A172 (cell line): ENCODE results near the gene STARD13. TPM values are rescaled to one million over a fixed set of nuclear protein-coding genes. Genes with fewer than 3 reads are reported as not detected.

Experiments used
- DNase-seq: peaks from one replicate; pipeline ENCODE4 v3.0.0-alpha.2; 2015; ENCODE audit warnings: low spot score
- total RNA-seq: library from RNA; depleted of rRNA; stranded (reverse); fragments of >200 nt; shearing (Covaris generic); gene quantifications from 2 replicates; pipeline ENCODE4 v1.2.3, GENCODE V29; 2014

The STARD13 gene
- total RNA-seq, 1 experiment from 2014 or later = 8.3 TPM

DNA sequence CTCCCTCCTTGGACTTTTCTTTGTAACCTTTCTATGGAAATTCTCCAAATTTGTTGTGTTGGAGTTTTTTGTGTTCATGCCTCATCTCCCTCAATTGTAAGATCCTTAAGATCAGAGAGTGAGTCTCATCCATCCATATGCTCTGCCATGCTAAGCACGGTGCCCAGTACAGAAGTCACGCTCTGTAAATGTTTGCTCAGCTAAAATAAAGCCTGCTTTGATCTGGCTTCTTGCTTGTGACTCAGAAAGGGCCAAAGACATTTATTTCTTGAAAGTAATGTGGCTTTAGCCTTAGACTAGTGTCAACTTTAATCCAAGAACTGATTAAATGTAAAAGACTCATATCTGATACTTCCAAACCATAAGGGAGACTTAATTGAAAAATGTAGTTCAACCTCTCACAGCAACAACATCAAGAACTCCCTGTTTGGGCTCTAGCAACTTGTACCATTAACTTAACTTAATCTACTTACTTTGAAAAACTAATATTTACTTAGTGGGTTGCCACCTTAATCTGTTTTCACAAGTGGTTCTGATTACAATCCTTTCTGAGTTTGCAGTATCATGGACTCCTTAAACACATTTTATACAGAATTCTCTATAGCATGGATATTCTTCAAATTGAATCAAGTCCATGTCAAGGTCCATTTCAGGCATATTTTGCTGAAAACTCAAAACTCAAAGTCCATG lies 169.1 kb downstream of the STARD13 start:
- no peak for DNase-seq

- DNase-seq = no peak
Observed at GRCh38 chr13:33115274-33115673, 170.3 kb downstream of the STARD13 start.

DNA sequence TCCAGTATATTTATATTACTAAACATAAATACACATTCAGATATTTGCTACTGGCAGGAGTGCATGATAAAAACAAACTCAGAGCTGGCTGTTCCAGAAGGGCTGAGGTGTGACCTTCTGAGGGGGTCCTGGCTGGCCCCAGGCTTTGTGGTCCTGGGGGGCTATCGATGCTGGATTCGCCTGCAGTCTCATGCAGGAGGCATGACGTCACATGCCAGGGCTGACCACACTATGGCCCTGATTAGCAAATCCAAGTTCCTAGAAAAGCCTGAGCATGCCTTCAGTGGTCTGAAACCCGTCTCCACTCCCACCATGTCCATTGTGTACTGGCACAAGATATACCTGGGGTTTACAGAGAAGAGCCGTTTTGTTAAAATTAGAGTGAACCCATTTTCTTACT lies 171.4 kb downstream of the STARD13 start:
- no peak for DNase-seq

DNA sequence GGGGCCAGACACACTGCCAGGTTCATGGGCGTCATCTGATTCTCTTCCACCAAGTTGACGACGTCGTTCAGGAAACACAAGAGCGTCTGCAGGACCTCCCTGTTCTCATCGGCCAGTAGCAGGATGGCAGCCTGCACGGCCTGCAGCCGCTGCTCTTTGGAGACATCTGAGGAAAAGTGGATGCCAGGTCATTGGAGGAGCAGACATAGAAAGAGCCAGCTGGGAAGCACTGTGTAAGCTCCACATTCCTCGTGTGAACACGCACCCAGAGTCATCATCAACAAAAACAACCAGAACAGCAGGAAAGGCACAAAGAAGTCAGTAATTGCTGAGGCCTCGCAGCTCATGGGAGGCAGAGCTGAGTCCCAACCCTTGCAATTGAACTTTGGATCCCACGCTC lies 172.8 kb downstream of the STARD13 start:
- DNase-seq = no peak

GRCh38 chr13:33111414-33112110 lies 174.0 kb downstream of the STARD13 start:
- no peak for DNase-seq

- DNase-seq = no peak
Observed at GRCh38 chr13:33110713-33111413, 174.7 kb downstream of the STARD13 start.

GRCh38 chr13:33110386-33110712 lies 175.2 kb downstream of the STARD13 start:
- DNase-seq = no peak

GRCh38 chr13:33109801-33110200 lies 175.8 kb downstream of the STARD13 start:
- no peak for DNase-seq

- DNase-seq = no peak
Observed at GRCh38 chr13:33109271-33109697, 176.3 kb downstream of the STARD13 start.

DNA sequence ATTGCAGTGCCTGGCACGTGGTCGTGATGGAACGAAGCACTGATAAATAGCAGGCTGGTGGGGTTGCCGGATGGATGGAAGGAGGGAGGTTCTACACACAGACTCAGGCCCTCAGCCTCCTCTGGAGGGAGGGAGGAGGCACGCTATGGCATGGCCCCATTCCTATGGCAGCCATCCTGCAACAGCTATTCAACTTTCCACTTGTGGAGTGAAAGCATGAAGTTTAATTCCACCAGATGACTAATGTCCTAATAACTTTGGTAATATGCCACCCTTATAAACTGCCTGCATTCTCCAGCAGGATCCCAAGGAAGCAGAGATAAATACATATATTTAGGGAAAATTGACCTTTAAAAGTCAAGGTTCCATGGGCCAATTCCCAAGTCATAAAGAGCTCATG lies 176.9 kb downstream of the STARD13 start:
- DNase-seq = no peak

DNA sequence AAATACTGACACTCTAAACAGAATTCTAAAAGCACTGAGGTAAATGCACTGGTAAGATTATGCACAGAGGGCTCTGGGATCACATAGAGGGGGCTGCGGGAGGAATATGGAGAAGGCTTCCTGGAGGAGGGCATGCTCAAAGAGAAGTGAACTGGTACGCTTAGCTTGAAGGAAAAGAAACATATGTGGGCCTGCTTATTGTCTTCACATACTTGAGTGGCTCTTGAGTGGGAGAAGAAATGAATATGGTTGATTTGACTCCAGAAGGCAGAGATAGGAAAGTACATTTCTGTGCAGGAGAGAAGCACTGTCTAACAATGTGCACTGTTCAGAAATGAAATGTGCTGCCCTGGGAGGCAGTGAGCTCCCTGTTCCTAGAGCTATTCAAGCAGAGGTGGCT lies 178.2 kb downstream of the STARD13 start:
- DNase-seq = no peak

- DNase-seq = no peak
Observed at GRCh38 chr13:33106656-33107360, 178.7 kb downstream of the STARD13 start.

GRCh38 chr13:33105387-33106005 lies 180.1 kb downstream of the STARD13 start:
- DNase-seq = no peak

DNA sequence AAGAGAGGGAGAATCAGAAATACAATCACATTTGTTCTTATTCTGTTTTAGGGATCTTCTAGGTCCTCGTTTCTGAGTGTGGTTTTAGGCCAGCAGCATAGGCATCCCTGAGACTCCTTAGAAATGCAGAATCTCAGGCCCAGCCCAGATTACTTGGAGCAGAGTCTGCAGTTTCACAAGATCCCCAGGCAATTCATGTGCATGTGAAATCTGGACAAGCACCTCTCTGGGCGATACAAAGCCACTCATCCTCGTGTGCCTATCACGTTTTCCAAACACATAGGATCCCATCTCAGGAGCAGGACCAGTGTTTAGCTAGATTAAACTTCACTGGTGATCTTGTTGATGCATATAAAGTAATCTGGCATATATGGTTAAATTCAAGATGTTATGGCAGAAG lies 182.1 kb downstream of the STARD13 start:
- no peak for DNase-seq

DNA sequence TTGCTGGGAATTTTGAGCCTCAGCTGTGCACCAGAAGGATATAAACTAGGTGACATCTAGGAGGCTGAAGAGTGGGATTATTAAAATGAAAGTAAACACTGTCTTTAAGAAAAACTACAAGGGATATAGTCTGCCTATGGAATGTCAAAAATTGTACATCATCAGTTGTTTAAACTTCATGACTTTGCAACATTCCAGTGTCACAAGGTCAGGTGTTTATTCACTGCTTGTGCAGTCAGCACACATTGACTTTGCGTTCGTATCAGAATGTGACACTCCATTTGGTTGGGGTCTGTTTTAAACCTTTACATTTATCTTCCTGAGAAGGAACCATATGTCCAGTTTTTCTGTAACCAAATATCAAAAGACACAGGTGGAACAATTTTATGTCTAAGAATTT lies 183.7 kb downstream of the STARD13 start:
- no peak for DNase-seq

DNA sequence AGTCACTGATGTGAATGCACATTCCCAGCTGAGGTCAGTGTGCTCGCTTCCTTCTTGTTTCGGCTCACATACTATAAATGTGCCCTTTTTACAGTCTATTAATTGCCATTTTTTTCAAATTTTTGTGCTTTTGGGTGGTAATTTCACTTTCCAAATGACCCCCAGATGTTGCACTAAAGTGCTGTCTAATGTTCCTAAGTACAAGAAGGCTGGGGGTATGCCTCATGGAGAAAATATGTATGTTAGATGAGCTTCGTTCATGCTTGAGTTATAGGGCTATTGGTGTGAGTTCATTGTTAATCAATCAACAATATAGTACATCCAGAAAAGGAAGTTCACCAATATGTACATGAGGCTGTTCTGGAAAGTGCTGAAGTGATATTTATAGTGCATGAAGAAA lies 184.7 kb downstream of the STARD13 start:
- DNase-seq = no peak

GRCh38 chr13:33099860-33100259 lies 185.7 kb downstream of the STARD13 start:
- no peak for DNase-seq

DNA sequence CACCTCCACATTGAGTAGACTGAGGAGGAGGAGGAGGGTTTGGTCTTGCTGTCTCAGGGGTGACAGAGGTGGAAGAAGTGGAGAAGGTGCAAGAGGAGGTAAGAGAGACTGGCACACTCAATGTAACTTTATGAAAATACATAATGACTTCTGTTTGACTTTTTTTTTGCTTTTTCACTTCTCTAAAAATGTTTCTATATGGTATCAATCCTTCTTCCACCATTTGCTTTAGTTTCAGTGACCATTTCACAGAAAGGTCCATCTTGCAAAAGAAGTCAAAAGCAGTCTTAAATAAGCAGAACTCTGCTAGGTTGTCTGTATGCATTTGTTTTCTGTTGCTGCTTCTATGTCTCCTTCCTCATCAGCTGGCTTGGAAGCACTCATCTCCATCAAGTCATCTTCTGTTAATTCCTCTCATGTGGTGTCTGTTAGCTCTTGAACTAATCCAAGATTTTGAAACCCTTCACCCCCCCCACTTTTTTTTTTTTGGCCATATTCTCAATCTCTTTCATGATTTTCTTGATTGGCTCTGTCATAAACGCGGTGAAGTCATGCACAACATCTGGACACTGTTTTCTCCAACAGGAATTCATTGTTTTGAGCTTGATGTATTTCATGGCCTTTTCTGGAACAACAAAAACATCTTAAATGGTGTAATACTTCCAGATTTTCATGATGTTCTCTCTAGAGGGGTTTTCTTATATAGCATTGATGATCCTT lies 188.5 kb downstream of the STARD13 start:
- DNase-seq = no peak

GRCh38 chr13:33092073-33092987 lies 193.2 kb downstream of the STARD13 start:
- no peak for DNase-seq

DNA sequence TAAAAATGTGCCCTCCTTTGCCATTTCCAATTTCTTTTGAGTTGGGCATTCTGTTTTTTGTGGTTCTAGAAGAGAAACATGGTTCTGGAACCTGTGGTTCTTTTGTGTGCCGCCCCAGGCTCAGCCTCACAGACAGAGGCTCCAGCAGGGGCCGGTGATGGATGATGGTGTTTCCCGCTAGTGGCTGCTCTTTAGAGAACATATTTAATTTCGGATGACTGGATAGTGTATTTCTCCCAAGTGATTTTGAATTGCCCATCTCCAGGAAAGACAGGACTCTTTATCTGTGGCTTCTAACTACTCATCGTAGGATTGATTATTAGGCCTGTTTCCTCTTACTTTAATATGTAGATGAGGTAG lies 194.2 kb downstream of the STARD13 start:
- DNase-seq = no peak
